ENCODE measurements around the gene NAA80. TPM values are rescaled to one million over a fixed set of nuclear protein-coding genes. Genes with fewer than 3 reads are reported as not detected.

The NAA80 gene
- total and polyA plus RNA-seq, 2 of the 8 experiments (the other 6 are each of a cell fraction or from before 2014, with no cell fraction given) = 11.3 to 16.7 TPM

DNA sequence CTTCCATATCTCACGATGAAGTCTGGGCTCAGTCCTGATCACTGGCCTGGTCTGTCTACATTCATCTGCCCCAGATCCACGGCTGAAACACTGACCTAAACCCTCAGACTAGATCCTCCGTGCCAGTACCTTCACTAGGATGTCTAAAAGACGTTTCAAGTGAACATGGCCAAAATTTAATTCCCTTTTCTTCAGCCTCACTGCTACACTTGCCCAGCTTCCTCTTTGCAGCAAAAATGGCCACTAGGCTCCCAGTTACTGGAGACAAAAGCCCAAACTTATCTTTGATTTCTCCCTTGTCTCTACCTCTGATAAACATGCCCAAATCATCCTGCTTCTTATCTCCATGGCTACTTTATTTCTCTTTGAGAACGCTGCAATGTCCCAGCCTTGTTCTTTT is 39.8 kb upstream of the NAA80 start:
- peak overlapping the region; percentile 93; the same call in 1 of the 2 replicates for H2BK15ac ChIP-seq (ENCODE audit: low read length)
- no peak overlapping the region for H3K9ac ChIP-seq (replicated peaks in 1 of 4; ENCODE audit: extremely low read depth in 1 of 4, low read depth in 3 of 4, low read length in 3 of 4)
- no peak overlapping the region for H2BK5ac ChIP-seq (ENCODE audit: low read depth, low read length)
- H3K14ac ChIP-seq (ENCODE audit: insufficient read length) = no peak overlapping the region
- no peak overlapping the region for H4K8ac ChIP-seq (ENCODE audit: extremely low read depth, insufficient read depth, low read length)
- peaks cover 0 to 19% (median 14%) of the 10 kb centered on the region in 4 experiments; a peak in 5 of 7 replicates for H3K4me1 ChIP-seq (replicated peaks in 1 of 4; ENCODE audit: control insufficient read depth in 3 of 4, insufficient read depth in 4 of 4, low read length in 3 of 4)
- no peak overlapping the region for H3K56ac ChIP-seq (replicated peaks; ENCODE audit: insufficient read length, low read depth, low read length)
- FAIRE-seq (no peak), DNase-seq (ENCODE audit: low read depth in 1 of 2, low spot score in 2 of 2) (no peak)
- H2BK120ac ChIP-seq (replicated peaks; ENCODE audit: low read depth, low read length) = no peak overlapping the region
- H2AFZ ChIP-seq (ENCODE audit: low read length) = no peak overlapping the region
- no peak overlapping the region for H4K5ac ChIP-seq (ENCODE audit: insufficient read length, low read depth, low read length)
- no peaks in the 10 kb centered on the region for H3K36me3 ChIP-seq (ENCODE audit: control insufficient read depth in 2 of 4, insufficient read depth in 4 of 4, low read length in 3 of 4)
- no peak overlapping the region for H4K91ac ChIP-seq (replicated peaks; ENCODE audit: insufficient read length, low read length)
- H2BK20ac ChIP-seq (ENCODE audit: low read length) = no peak overlapping the region
- H3K18ac ChIP-seq (ENCODE audit: extremely low read depth, low read length) = no peak overlapping the region
- peaks cover 20 to 56% (median 43%) of the 10 kb centered on the region in 4 experiments for H3K27me3 ChIP-seq (replicated peaks in 1 of 4; ENCODE audit: control insufficient read depth in 3 of 4, extremely low read depth in 1 of 4, insufficient read depth in 3 of 4, low read length in 3 of 4)
- peak overlapping the region; percentile 20; the same call in 1 of the 2 replicates for H2AK5ac ChIP-seq (ENCODE audit: low read depth, low read length)
- no peaks in the 10 kb centered on the region for H3K9me3 ChIP-seq (ENCODE audit: insufficient read depth in 2 of 2, low read depth in 1 of 2, low read length in 1 of 2)
- no peak overlapping the region; a peak in 1 of 4 replicates for H3K4me2 ChIP-seq (ENCODE audit: insufficient read depth in 1 of 2, low read depth in 2 of 2, low read length in 2 of 2)
- WGBS, 2 experiments (ENCODE audit: extremely low coverage in 1 of 2, insufficient coverage in 1 of 2, insufficient read length in 1 of 2, insufficient replicate concordance in 2 of 2, low coverage in 1 of 2, low lambda C conversion rate in 2 of 2, missing lambda C conversion rate in 1 of 2) = 95% methylated on average over 5 of the region's 5 CpGs; no CpG with 5 or more reads in 1 of the 2 experiments
- H3K23me2 ChIP-seq (ENCODE audit: low read depth, low read length) = peaks cover 18% of the 10 kb centered on the region
- ChIA-PET CTCF (ENCODE audit: partially characterized antibody) (interaction anchor here (0.7 to 7.7 kb wide), 4 partner anchors 8 to 277 kb away, joined by 3 to 60 read pairs (median 12); partner anchors contain the start of gene HYAL2), POLR2A (ENCODE audit: partially characterized antibody) (interaction anchor here (0.6 to 1.3 kb wide), 3 partner anchors 35 to 664 kb away, joined by 3 read pairs; no protein-coding TSS in a partner anchor)
- no peak overlapping the region for H3K4ac ChIP-seq (replicated peaks; ENCODE audit: insufficient read length, low read depth, low read length)
- no peak overlapping the region for H3K27ac ChIP-seq (ENCODE audit: low read depth, low read length)
- H2BK12ac ChIP-seq (ENCODE audit: low read depth, low read length) = no peak overlapping the region
- H3K79me2 ChIP-seq (ENCODE audit: control insufficient read depth in 1 of 2, insufficient read depth in 2 of 2, low read length in 2 of 2) = peaks cover 0 to 25% of the 10 kb centered on the region in 2 experiments; a peak in 2 of 4 replicates
- no peak overlapping the region for H3K23ac ChIP-seq (ENCODE audit: insufficient read length)
- no peak overlapping the region for H3K4me3 ChIP-seq (ENCODE audit: extremely low read depth in 1 of 4, insufficient read depth in 2 of 4, low read depth in 3 of 4, low read length in 4 of 4)
- H3K79me1 ChIP-seq (ENCODE audit: low read depth, low read length) = peaks cover 4% of the 10 kb centered on the region; the same call in 1 of the 2 replicates
- H4K20me1 ChIP-seq (replicated peaks in 1 of 2; ENCODE audit: control insufficient read depth in 1 of 2, insufficient read depth in 2 of 2, low read length in 2 of 2) = peaks cover 0 to 7% of the 10 kb centered on the region in 2 experiments
- TF ChIP-seq HDAC6 (IDR thresholded peaks at IDR 0.05; ENCODE audit: low read depth, low read length) = no peak
- no peak for TF ChIP-seq POLR2A (IDR thresholded peaks at IDR 0.05; ENCODE audit: control extremely low read depth in 1 of 2, low read depth in 2 of 2, low read length in 2 of 2)
- TF ChIP-seq SIRT6 (IDR thresholded peaks at IDR 0.05; ENCODE audit: low read length) = no peak
- no peak for TF ChIP-seq ASH2L (IDR thresholded peaks at IDR 0.05; ENCODE audit: low read length)
- no peak for TF ChIP-seq SRF (IDR thresholded peaks at IDR 0.05; ENCODE audit: low read depth, low read length)
- no peak for TF ChIP-seq SP2 (IDR thresholded peaks at IDR 0.05; ENCODE audit: low read length)
- TF ChIP-seq BRCA1 (IDR thresholded peaks at IDR 0.05; ENCODE audit: low read depth, low read length) = no peak
- no peak for TF ChIP-seq MAFK (IDR thresholded peaks at IDR 0.05; ENCODE audit: low read depth, low read length)
- TF ChIP-seq GTF2F1 (IDR thresholded peaks at IDR 0.05; ENCODE audit: borderline replicate concordance, low read depth, low read length) = no peak
- no peak for TF ChIP-seq CTBP2 (IDR thresholded peaks at IDR 0.05; ENCODE audit: borderline replicate concordance, insufficient read depth, insufficient read length, low read length)
- no peak for TF ChIP-seq HDAC2 (IDR thresholded peaks at IDR 0.05; ENCODE audit: borderline replicate concordance in 1 of 2, low read depth in 2 of 2, low read length in 2 of 2)
- no peak for TF ChIP-seq TCF12 (IDR thresholded peaks at IDR 0.05; ENCODE audit: low read depth, low read length)
- TF ChIP-seq BACH1 (IDR thresholded peaks at IDR 0.05; ENCODE audit: low read length) = no peak
- no peak for TF ChIP-seq RBBP5 (IDR thresholded peaks at IDR 0.05; ENCODE audit: borderline replicate concordance, low read depth, low read length)
- TF ChIP-seq NRF1 (IDR thresholded peaks at IDR 0.05; ENCODE audit: low read depth, low read length) = no peak

All from H1 (cell line).